Embryonic facial prominence (tissue), 1 donor: ENCODE measurements around the gene ACTL7A.
"Not testable (repeated sequence)": the region's sequence is repeated elsewhere in the genome, so short reads cannot be mapped to it uniquely, and the experiment has no call there.

Source experiments
- DNase-seq: peaks from one replicate; pipeline ENCODE4 v3.0.0-alpha.2; 2016; ENCODE audit errors: extremely low spot score

The ACTL7A gene

GRCh38 chr9:108880738-108881316 lies 18.8 kb downstream of the ACTL7A start:
- no peak for DNase-seq

GRCh38 chr9:108882052-108882888 lies 20.2 kb downstream of the ACTL7A start:
- DNase-seq = no peak

- no peak for DNase-seq
Measured at GRCh38 chr9:108883085-108883484, 21.0 kb downstream of the ACTL7A start.

GRCh38 chr9:108884701-108885100 lies 22.6 kb downstream of the ACTL7A start:
- DNase-seq = no peak

GRCh38 chr9:108885643-108886348 lies 23.7 kb downstream of the ACTL7A start:
- DNase-seq = no peak

GRCh38 chr9:108886594-108887271 lies 24.7 kb downstream of the ACTL7A start:
- DNase-seq = not testable (repeated sequence)

- DNase-seq = no peak
Measured at GRCh38 chr9:108889649-108890067, 27.6 kb downstream of the ACTL7A start.

GRCh38 chr9:108894225-108894997 lies 32.3 kb downstream of the ACTL7A start:
- no peak for DNase-seq

GRCh38 chr9:108897324-108898096 lies 35.4 kb downstream of the ACTL7A start:
- no peak for DNase-seq

- not testable (repeated sequence) for DNase-seq
Measured at GRCh38 chr9:108899023-108899695, 37.1 kb downstream of the ACTL7A start.

- no peak for DNase-seq
Measured at GRCh38 chr9:108900176-108900575, 38.1 kb downstream of the ACTL7A start.

GRCh38 chr9:108903420-108904103 lies 41.5 kb downstream of the ACTL7A start:
- no peak for DNase-seq

- no peak for DNase-seq
Measured at GRCh38 chr9:108904161-108904560, 42.1 kb downstream of the ACTL7A start.

GRCh38 chr9:108905494-108905893 lies 43.4 kb downstream of the ACTL7A start:
- DNase-seq = no peak

GRCh38 chr9:108910402-108910801 lies 48.3 kb downstream of the ACTL7A start:
- DNase-seq = no peak

- no peak for DNase-seq
Measured at GRCh38 chr9:108910914-108911313, 48.8 kb downstream of the ACTL7A start.

GRCh38 chr9:108911820-108912219 lies 49.8 kb downstream of the ACTL7A start:
- DNase-seq = no peak
